DOHH2 (cell line): ENCODE measurements around the gene NDUFS4.

Experiments
- H3F3A ChIP-seq: fragments of 200-600 bp; sonication (generic), shearing (Covaris generic); 2 replicates; pipeline ENCODE4 v1.6.0; 2016; ENCODE audit warnings: antibody characterized with exemption, mild to moderate bottlenecking; ENCODE audit not compliant: control insufficient read depth, insufficient read depth
- H3K27ac ChIP-seq: fragments of 200-600 bp; sonication (generic); 2 replicates; pipeline ENCODE4 v1.5.1; 2014; ENCODE audit warnings: low read depth, mild to moderate bottlenecking, low read length, moderate library complexity
- H3K27me3 ChIP-seq: fragments of 200-600 bp; sonication (generic); 2 replicates; pipeline ENCODE4 v1.6.1; 2014; ENCODE audit warnings: mild to moderate bottlenecking, low read length, mixed read lengths; ENCODE audit not compliant: control insufficient read depth
- H3K36me3 ChIP-seq: fragments of 200-600 bp; sonication (generic); 2 replicates; pipeline ENCODE4 v1.6.1; 2014; ENCODE audit warnings: mild to moderate bottlenecking, low read length, moderate library complexity, mixed read lengths; ENCODE audit not compliant: control insufficient read depth
- H3K4me1 ChIP-seq: fragments of 200-600 bp; sonication (generic); 2 replicates; pipeline ENCODE4 v1.6.1; 2014; ENCODE audit warnings: mild to moderate bottlenecking, low read length, mixed read lengths; ENCODE audit not compliant: control insufficient read depth
- H3K4me2 ChIP-seq: fragments of 200-600 bp; sonication (generic); 2 replicates; pipeline ENCODE4 v1.6.0; 2014; ENCODE audit warnings: mild to moderate bottlenecking, low read length, moderate library complexity
- H3K4me3 ChIP-seq: fragments of 200-600 bp; sonication (generic); 2 replicates; pipeline ENCODE4 v1.5.1; 2014; ENCODE audit warnings: mild to moderate bottlenecking, low read length, mixed read lengths
- H3K79me2 ChIP-seq: fragments of 200-600 bp; sonication (generic); 2 replicates; pipeline ENCODE4 v1.6.1; 2014; ENCODE audit warnings: mild to moderate bottlenecking, low read length, mixed read lengths; ENCODE audit not compliant: control insufficient read depth
- H3K9me2 ChIP-seq: fragments of 200-600 bp; sonication (generic); replicated peaks from 2 replicates; pipeline ENCODE4 v1.6.1; 2014; ENCODE audit warnings: mild to moderate bottlenecking, low read length, mixed read lengths; ENCODE audit not compliant: control insufficient read depth
- H3K9me3 ChIP-seq: fragments of 200-600 bp; sonication (generic); 2 replicates; pipeline ENCODE4 v1.6.1; 2014; ENCODE audit warnings: antibody characterized with exemption, low read length, mixed read lengths; ENCODE audit not compliant: control insufficient read depth, insufficient read depth
- H4K20me1 ChIP-seq: fragments of 200-600 bp; sonication (generic); 2 replicates; pipeline ENCODE4 v1.6.0; 2014; ENCODE audit warnings: low read depth, mild to moderate bottlenecking, antibody characterized with exemption, low read length, moderate library complexity; ENCODE audit not compliant: control insufficient read depth, insufficient read depth
- EZH2phosphoT487 ChIP-seq: fragments of 200-600 bp; sonication (generic); IDR thresholded peaks from 2 replicates; pipeline ENCODE4 v1.6.1; 2017; ENCODE audit warnings: borderline replicate concordance, mild to moderate bottlenecking, antibody characterized with exemption, low read length, moderate library complexity, mixed read lengths
- TF ChIP-seq, protein P1 (sequence below): fragments of 200-600 bp; sonication (generic); IDR thresholded peaks from one replicate; pipeline ENCODE4 v1.5.1; 2014; ENCODE audit warnings: antibody characterized with exemption, mild to moderate bottlenecking, low read depth, low read length; ENCODE audit not compliant: poor library complexity, severe bottlenecking

The NDUFS4 gene

DNA sequence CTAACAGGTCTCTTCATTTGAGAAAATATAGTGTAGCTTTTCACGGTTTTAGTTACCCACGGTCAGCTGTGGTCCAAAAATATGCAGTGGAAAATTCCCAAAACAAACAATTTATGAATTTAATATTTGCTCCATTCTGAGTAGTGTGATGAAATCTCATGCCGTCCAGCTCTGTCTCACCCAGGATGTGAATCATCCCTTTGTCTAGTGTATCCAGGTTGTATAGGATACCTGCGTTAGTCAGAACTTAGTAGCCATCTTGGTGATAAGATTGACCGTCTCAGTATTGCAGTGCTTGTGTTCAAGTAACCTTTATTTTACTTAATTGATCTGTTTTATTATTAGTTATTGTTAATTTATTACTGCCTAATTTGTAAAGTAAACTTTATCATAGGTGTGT lies 41.1 kb downstream of the NDUFS4 start:
- H3K9me2 ChIP-seq, result no peaks in the 10 kb centered on the region
- H3K27me3 ChIP-seq, result no peaks in the 10 kb centered on the region
- H3F3A ChIP-seq, result no peaks in the 10 kb centered on the region
- H3K36me3 ChIP-seq, result peaks cover 7% of the 10 kb centered on the region
- no peak overlapping the region for H3K4me2 ChIP-seq
- no peaks in the 10 kb centered on the region for H4K20me1 ChIP-seq
- H3K79me2 ChIP-seq, result peaks cover 26% of the 10 kb centered on the region
- H3K4me3 ChIP-seq, result no peak overlapping the region
- H3K27ac ChIP-seq, result no peak overlapping the region
- TF ChIP-seq EZH2phosphoT487, result no peak
- TF ChIP-seq, protein P1, sequence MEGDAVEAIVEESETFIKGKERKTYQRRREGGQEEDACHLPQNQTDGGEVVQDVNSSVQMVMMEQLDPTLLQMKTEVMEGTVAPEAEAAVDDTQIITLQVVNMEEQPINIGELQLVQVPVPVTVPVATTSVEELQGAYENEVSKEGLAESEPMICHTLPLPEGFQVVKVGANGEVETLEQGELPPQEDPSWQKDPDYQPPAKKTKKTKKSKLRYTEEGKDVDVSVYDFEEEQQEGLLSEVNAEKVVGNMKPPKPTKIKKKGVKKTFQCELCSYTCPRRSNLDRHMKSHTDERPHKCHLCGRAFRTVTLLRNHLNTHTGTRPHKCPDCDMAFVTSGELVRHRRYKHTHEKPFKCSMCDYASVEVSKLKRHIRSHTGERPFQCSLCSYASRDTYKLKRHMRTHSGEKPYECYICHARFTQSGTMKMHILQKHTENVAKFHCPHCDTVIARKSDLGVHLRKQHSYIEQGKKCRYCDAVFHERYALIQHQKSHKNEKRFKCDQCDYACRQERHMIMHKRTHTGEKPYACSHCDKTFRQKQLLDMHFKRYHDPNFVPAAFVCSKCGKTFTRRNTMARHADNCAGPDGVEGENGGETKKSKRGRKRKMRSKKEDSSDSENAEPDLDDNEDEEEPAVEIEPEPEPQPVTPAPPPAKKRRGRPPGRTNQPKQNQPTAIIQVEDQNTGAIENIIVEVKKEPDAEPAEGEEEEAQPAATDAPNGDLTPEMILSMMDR, result no peak
- no peaks in the 10 kb centered on the region for H3K9me3 ChIP-seq
- no peaks in the 10 kb centered on the region for H3K4me1 ChIP-seq

DNA sequence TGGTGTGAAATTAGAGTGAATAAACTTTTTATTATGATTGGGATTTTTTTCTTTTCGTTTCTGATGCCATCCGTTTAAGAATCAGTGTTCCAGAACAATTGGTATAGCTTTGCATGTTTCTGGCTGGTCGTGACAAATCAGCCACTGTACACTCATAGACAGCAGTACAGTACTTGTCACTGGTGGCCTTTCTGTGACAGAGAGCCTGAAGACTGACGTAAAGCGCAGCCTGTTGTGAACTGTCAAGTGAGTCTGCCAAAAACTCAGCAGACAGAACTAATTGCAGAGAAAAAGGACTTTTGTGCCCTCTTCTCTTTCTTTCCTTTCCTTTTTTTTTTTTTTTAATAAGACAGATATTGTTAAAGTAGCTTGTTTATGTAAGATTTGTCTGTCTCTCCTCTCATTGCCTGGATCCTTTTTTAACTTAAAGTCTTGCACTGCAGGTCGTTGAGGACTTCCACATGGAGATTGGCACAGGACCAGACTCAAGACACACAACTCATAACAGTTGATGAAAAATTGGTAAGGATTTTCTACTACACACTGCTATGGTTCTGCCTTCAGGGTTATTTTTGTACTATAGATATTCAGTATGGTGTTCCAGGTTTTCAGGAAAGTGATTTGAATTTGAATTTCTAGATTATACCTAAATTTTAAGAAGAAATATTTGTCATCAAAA lies 42.7 kb downstream of the NDUFS4 start:
- H3K27me3 ChIP-seq, result no peaks in the 10 kb centered on the region
- no peaks in the 10 kb centered on the region for H4K20me1 ChIP-seq
- H3K9me2 ChIP-seq, result no peaks in the 10 kb centered on the region
- no peaks in the 10 kb centered on the region for H3F3A ChIP-seq
- peaks cover 18% of the 10 kb centered on the region for H3K79me2 ChIP-seq
- H3K4me1 ChIP-seq, result no peaks in the 10 kb centered on the region
- H3K27ac ChIP-seq, result no peak overlapping the region
- H3K9me3 ChIP-seq, result no peaks in the 10 kb centered on the region
- H3K4me3 ChIP-seq, result no peak overlapping the region
- H3K36me3 ChIP-seq, result peaks cover 12% of the 10 kb centered on the region
- TF ChIP-seq, protein P1, result no peak
- no peak for TF ChIP-seq EZH2phosphoT487
- no peak overlapping the region for H3K4me2 ChIP-seq

DNA sequence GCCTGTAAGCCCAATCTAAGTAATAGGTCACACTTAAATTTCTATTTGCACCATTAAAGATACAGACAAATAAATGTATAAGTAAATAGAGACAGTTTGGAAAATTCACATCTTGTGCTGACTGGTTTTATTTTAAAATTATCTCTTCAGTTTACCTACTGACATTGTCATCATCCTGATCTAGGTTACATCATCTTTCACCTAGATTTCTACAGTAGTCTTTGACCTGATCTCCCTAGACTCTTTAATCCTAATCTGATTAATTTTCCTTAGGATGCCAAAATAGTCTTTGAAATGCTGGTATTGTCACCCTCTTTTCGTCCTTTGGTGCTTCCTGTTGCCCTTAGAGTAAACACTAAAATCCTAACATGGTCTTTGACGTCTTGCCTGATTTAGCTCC lies 43.9 kb downstream of the NDUFS4 start:
- Histone ChIP-seq H3K4me2 (no peak overlapping the region), H3K9me3 (no peaks in the 10 kb centered on the region), H3K79me2 (peaks cover 10% of the 10 kb centered on the region)

More for the DNA sequence above, 43.9 kb downstream of the NDUFS4 start:
- Histone ChIP-seq H3K9me2 (no peaks in the 10 kb centered on the region), H3K4me3 (no peak overlapping the region), H3K27ac (no peak overlapping the region), H4K20me1 (no peaks in the 10 kb centered on the region), H3K36me3 (peaks cover 12% of the 10 kb centered on the region), H3K4me1 (no peaks in the 10 kb centered on the region), H3K27me3 (no peaks in the 10 kb centered on the region), H3F3A (no peaks in the 10 kb centered on the region)
- TF ChIP-seq, protein P1, result no peak
- no peak for TF ChIP-seq EZH2phosphoT487
